Psoas muscle (tissue), 8 donors: ENCODE data around the gene MED6. TPM values are rescaled to one million over a fixed set of nuclear protein-coding genes. Genes with fewer than 3 reads are reported as not detected.
A peak's percentile ranks its signal among the peaks of the same experiment; 100 is the strongest.

Source experiments
- ATAC-seq, 4 donors: fragments of 200-7000 bp; cut with Tn5 transposase; one replicate each; pipeline ENCODE4 v1.9.1; 2020; ENCODE audit warnings: moderate library complexity in 3 of 4, mild to moderate bottlenecking in 2 of 4
- DNase-seq, 2 donors: peaks; one replicate each; pipeline ENCODE4 v3.0.0-alpha.2; 2020
- H3K27ac ChIP-seq: fragments of 200-600 bp; one replicate; pipeline ENCODE4 v1.8.0; 2022
- H3K27me3 ChIP-seq, 3 donors: fragments of 200-600 bp in 1 of 3; one replicate each; pipeline versions ENCODE4 v1.6.1 to v1.8.0; 2013 to 2022; ENCODE audit warnings: low read length in 2 of 3, mild to moderate bottlenecking in 2 of 3, moderate library complexity in 1 of 3; ENCODE audit not compliant: insufficient read depth in 3 of 3
- H3K36me3 ChIP-seq, 2 donors: fragments of 200-600 bp in 1 of 2; one replicate each; pipeline versions ENCODE4 v1.6.1 to v1.8.0; 2013 to 2022; ENCODE audit warnings: low read depth in 1 of 2, mild to moderate bottlenecking in 1 of 2, moderate library complexity in 1 of 2; ENCODE audit not compliant: insufficient read depth in 1 of 2
- H3K4me1 ChIP-seq: fragments of 200-600 bp; one replicate; pipeline ENCODE4 v1.8.0; 2022
- H3K4me3 ChIP-seq: fragments of 200-600 bp; one replicate; pipeline ENCODE4 v1.8.0; 2022; ENCODE audit warnings: mild to moderate bottlenecking
- H3K9me3 ChIP-seq: fragments of 200-600 bp; one replicate; pipeline ENCODE4 v1.8.0; 2022
- WGBS, 3 donors: extraction: QIAGEN DNeasy Blood & Tissue Kit; methylation state at CpG; one replicate each; pipeline versions ENCODE4 v1.1.6 to v1.1.7; 2013; 5-methylcytosine and 5-hydroxymethylcytosine counted together
- intact Hi-C, 2 donors: fragments of 100-400 bp; cut with DNase I; formaldehyde crosslinking; loops; one replicate each; pipeline versions ENCODE4 v1.11.0 to v1.14.2; 2022
- polyA plus RNA-seq, 3 donors: library from polyadenylated mRNA; stranded (reverse); fragments of 200-250 nt; gene quantifications; one replicate each; pipeline ENCODE4 v1.2.3, GENCODE V29; 2013
- total RNA-seq, 4 donors: library from RNA; stranded (reverse); fragmentation: NEBNext Ultra II Directional in 2 of 4; extraction: Animal tissue kit (Norgen Biotek cat#: 25700) in 2 of 4; gene quantifications; one replicate each; pipeline versions ENCODE4 v1.2.1 to v1.2.4, GENCODE V29; 2021 to 2023
- TF ChIP-seq, protein P1 (sequence below): fragments of 200-600 bp; IDR thresholded peaks from one replicate; pipeline ENCODE4 v1.8.0; 2022; ENCODE audit warnings: antibody characterized with exemption
- donor health status: healthy with polysubstance abuse.
- donor health status: DM: no; HTN: no; CAD: no; lungs with moderate emphysema.
- donor health status: Bipolar disorder and iron deficiency.
- donor health status: healthy.
- donor health status: DM: yes; HTN: yes; CAD: no.
- donor health status: DM: no; HTN: no; CAD: no.
- donor health status: DM: no; HTN: no; CAD: no.
- donor health status: DM: yes; HTN: yes; CAD: no.

MED6 gene
- total and polyA plus RNA-seq, 7 donors, result 20.3 to 37.2 (median 27.3) TPM

DNA sequence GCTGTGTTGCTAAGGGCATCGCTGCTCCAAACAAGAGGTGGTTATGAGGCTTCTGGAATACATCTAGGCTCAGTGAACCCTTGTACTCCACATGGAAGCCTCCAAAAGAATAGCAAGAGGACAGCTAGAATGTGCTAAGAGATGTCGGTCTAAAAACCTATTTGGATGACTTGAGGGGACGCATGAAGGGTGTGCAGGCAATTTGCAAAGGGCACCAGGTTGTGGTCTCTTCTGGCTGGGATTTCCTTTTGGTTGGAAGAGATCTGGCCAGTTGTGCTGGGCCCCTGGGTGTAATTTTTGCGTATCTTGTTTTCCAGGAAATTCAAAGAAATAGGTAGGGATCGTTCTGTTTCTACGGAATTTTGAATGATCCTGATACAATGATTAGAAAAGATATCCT lies 45.4 kb upstream of the MED6 start:
- WGBS, 3 donors, result 81 to 95% (median 95%) methylated on average over 6 of the region's 6 CpGs
- intact Hi-C loops, result no loop called here

DNA sequence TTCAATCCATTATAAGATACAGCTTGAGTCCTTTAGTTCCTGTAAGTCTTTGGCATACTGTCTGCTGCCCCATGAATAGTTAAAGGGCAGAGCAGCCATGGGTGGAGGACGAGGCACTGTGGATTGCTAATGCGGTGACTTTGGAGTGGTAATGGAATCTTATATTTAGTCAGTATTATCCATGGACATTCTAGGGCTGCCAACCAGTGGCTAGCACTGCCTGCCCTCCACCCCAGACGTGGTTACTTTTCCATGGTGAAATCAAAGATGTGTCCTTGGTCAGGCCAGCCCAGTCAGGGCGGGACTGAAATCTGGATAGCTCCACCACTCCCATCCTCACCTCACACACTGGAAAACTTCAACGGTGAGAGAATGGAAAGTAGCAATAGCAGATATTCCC lies 43.5 kb upstream of the MED6 start:
- Histone ChIP-seq H3K4me1 (peaks cover 3% of the 10 kb centered on the region), H3K4me3 (no peak overlapping the region), H3K36me3 (no peaks in the 10 kb centered on the region), H3K27ac (no peak overlapping the region), H3K27me3 (peaks cover 0 to 43% (median 2%) of the 10 kb centered on the region in 3 donors), H3K9me3 (no peaks in the 10 kb centered on the region)
- intact Hi-C loops, result no loop called here
- no peak for ATAC-seq
- no peak for DNase-seq
- TF ChIP-seq, protein P1, sequence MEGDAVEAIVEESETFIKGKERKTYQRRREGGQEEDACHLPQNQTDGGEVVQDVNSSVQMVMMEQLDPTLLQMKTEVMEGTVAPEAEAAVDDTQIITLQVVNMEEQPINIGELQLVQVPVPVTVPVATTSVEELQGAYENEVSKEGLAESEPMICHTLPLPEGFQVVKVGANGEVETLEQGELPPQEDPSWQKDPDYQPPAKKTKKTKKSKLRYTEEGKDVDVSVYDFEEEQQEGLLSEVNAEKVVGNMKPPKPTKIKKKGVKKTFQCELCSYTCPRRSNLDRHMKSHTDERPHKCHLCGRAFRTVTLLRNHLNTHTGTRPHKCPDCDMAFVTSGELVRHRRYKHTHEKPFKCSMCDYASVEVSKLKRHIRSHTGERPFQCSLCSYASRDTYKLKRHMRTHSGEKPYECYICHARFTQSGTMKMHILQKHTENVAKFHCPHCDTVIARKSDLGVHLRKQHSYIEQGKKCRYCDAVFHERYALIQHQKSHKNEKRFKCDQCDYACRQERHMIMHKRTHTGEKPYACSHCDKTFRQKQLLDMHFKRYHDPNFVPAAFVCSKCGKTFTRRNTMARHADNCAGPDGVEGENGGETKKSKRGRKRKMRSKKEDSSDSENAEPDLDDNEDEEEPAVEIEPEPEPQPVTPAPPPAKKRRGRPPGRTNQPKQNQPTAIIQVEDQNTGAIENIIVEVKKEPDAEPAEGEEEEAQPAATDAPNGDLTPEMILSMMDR, result no peak
- WGBS, 3 donors, result 61 to 76% (median 62%) methylated on average over 5 of the region's 5 CpGs

More for the DNA sequence above, 45.4 kb upstream of the MED6 start:
- ATAC-seq (no peak), DNase-seq (no peak)
- peaks cover 0 to 24% (median 2%) of the 10 kb centered on the region in 3 donors for H3K27me3 ChIP-seq
- no peak overlapping the region for H3K4me3 ChIP-seq
- H3K9me3 ChIP-seq, result no peaks in the 10 kb centered on the region
- H3K36me3 ChIP-seq, result no peaks in the 10 kb centered on the region
- H3K27ac ChIP-seq, result no peak overlapping the region
- TF ChIP-seq, protein P1, result no peak
- H3K4me1 ChIP-seq, result no peaks in the 10 kb centered on the region

DNA sequence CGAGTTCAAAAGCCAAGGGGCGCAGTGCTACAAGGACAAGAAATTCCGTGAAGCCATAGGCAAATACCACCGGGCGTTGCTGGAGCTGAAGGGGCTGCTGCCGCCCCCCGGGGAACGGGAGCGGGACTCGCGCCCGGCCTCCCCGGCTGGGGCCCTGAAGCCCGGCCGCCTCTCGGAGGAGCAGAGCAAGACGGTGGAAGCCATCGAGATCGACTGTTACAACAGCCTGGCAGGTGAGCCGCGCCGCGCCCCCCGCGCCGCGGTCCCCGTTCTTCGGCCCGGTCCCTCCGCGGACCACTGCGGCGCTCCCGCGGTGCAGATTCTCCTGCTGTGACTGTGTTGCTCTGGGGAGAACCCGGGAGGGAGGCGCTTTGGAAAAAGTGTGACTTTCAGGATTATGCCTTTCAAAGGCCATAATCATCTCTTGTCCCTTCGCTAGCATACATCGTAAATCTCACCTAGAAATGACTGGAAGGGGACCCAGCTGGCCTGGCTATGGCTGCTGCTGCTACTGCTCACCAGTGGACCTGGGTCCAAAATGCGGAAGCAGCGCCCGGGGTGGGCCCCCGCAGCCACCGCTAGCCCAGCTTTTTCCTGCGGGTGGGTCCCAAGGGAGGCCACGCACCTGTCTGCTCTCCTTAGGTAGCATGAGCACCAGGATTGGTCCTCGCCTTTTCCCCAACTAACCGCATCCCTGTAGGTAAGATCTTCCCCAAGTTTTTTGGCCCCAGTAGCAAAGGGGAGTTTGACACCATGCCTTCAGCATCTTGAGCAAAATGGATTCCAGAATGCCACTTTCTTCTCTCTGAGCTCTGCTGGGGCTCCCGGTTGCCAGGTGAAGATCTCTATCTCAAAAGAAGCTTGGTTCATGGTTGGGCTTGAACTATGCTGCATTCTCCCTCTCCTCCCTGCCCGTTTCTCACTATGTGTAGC lies 42.1 kb upstream of the MED6 start:
- intact Hi-C loops, result no loop called here
- Histone ChIP-seq H3K27ac (no peak overlapping the region), H3K9me3 (no peaks in the 10 kb centered on the region), H3K4me1 (peaks cover 3% of the 10 kb centered on the region), H3K36me3 (no peaks in the 10 kb centered on the region), H3K27me3 (peaks cover 0 to 47% (median 2%) of the 10 kb centered on the region in 3 donors), H3K4me3 (peak overlapping the region; percentile 80)
- WGBS, 3 donors, result 6 to 9% (median 8%) methylated on average over 39 to 51 of the region's 51 CpGs
- DNase-seq (peak in 1 of 2 donors; percentile 18), ATAC-seq (no peak)
- TF ChIP-seq, protein P1, result no peak

DNA sequence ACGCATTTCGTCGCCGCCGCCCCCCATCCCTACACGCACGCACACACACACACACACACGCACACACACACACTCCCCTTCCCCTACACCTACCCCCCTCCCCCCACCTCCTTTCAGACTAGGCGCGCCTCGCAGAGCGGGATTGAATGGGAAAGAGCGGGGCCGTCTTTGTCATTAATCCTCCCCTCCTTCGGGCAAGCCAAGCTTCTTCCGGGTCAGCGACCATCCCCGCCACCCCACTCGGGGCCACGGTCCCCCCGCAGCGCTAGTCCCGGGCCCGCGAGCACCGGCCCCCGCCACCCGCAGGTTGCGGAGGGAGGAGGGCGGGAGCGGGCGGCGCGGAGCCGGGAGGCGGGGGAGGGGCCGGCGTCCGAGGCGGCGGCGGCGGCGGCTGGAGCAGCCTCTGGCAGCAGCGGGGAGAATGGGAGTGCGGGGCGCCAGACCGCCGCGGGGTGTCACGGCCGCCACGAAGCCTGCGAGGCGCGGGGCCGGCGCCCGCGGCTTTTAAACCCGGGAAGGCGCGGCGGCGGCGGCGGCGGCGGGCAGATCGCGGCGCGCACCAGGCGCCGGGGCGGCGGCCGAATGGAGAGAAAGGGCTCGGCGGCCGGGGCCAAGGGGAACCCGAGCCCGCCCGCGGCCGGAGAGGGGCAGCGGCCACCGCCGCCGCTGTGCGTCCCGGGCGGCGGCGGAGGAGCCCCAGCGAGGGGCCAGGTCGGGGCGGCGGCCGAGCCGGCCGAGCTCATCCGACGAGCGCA lies 41.3 kb upstream of the MED6 start, which contains the start of gene TTC9:
TTC9 (plus strand) TSS at position 369 of the 755 bp plus-strand sequence; CDS start at position 583, 214 bp downstream.
- DNase-seq (peak; percentile 41 to 74), ATAC-seq (peak; percentile 68 to 86 (median 73))
- Histone ChIP-seq H3K36me3 (no peaks in the 10 kb centered on the region), H3K4me1 (peaks cover 3% of the 10 kb centered on the region), H3K9me3 (no peaks in the 10 kb centered on the region), H3K27ac (peak within 1 kb of the TSS; percentile 56), H3K4me3 (peak within 1 kb of the TSS; percentile 80), H3K27me3 (peaks cover 0 to 53% (median 2%) of the 10 kb centered on the region in 3 donors)
- TF ChIP-seq, protein P1, result no peak
- WGBS, 3 donors, result 0% methylated on average over 52 to 105 of the region's 105 CpGs
- intact Hi-C loops, result no loop called here
